Measurements from ENCODE around the gene PTP4A2. TPM values are rescaled to one million over a fixed set of nuclear protein-coding genes. Genes with fewer than 3 reads are reported as not detected.
A peak's percentile ranks its signal among the peaks of the same experiment; 100 is the strongest.

PTP4A2 gene
- total and polyA plus RNA-seq, 2 donors (not counting 1 experiment from before 2014, with no cell fraction given): 78.2 to 193 TPM

DNA sequence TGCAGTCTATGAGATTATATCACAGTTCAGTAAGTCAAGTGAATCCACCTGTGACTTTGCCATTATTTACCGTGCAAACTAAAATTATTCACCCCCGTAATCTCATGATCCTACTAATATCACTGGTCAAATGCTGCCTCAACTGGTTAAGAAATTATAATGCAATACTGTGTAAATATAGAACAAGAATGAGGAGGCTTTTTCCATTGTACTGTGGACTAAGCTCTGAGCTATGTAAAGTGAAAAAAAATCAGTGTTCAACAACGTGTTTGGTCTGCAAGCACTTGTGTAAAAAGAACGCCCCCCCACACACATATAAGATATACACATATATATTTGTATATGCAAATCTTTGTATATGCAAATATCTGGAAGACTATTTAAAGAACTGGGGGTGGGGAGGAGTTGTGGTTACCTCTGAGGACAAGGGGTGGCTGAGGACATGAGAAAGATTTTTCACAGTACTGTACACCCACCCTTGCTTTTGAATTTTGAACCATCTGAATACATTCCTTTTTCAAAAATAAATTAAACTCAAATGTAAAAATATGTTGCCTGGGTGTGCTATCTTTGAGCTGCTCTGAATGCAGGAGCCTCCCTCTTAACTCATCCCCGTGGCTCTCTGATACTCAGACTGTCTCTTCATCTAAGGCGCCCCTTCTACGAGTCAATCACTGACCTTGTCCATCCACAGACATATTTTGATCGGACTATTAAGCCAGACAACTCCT, 57.0 kb downstream of the PTP4A2 start:
- no peaks in the 10 kb centered on the region for H4K20me1 ChIP-seq (ENCODE audit: control insufficient read depth, insufficient read depth, low read length, poor library complexity, severe bottlenecking)
- peak overlapping the region; percentile 64 for H3K4me2 ChIP-seq (replicated peaks; ENCODE audit: low read depth, low read length, poor library complexity, severe bottlenecking)
- intact Hi-C loops (cut with micrococcal nuclease): loop anchor here (1.0 to 10.0 kb wide), 2 partner anchors 8 to 56 kb away; no protein-coding TSS in a partner anchor
- peak overlapping the region in 3 of 5 experiments; percentile 13 to 34 (median 20) for H3K4me3 ChIP-seq (ENCODE audit: control extremely low read depth in 1 of 5, extremely low read depth in 1 of 5, insufficient read depth in 1 of 5, low read depth in 2 of 5, low read length in 4 of 5)
- DNase-seq (peak; percentile 57), ATAC-seq (ENCODE audit: low read depth) (peak; percentile 61)
- H3K27ac ChIP-seq (ENCODE audit: low read length in 2 of 2): no peak overlapping the region
- no peaks in the 10 kb centered on the region for H3K79me2 ChIP-seq (ENCODE audit: control insufficient read depth, insufficient read depth, low read length)
- H3K27me3 ChIP-seq (replicated peaks in 1 of 4; ENCODE audit: control extremely low read depth in 1 of 4, control insufficient read depth in 3 of 4, insufficient read depth in 4 of 4, low read length in 3 of 4): no peaks in the 10 kb centered on the region
- Mint-ChIP-seq H3K4me3 (peak overlapping the region; percentile 68), H3K27ac (peak overlapping the region; percentile 33), H3K4me1 (peaks cover 43% of the 10 kb centered on the region), H3K9me3 (ENCODE audit: insufficient read depth) (peaks cover 2% of the 10 kb centered on the region), H3K27me3 (no peaks in the 10 kb centered on the region)
- peak overlapping the region; percentile 48 for H3K9ac ChIP-seq (ENCODE audit: low read length)
- TF ChIP-seq, protein P1, sequence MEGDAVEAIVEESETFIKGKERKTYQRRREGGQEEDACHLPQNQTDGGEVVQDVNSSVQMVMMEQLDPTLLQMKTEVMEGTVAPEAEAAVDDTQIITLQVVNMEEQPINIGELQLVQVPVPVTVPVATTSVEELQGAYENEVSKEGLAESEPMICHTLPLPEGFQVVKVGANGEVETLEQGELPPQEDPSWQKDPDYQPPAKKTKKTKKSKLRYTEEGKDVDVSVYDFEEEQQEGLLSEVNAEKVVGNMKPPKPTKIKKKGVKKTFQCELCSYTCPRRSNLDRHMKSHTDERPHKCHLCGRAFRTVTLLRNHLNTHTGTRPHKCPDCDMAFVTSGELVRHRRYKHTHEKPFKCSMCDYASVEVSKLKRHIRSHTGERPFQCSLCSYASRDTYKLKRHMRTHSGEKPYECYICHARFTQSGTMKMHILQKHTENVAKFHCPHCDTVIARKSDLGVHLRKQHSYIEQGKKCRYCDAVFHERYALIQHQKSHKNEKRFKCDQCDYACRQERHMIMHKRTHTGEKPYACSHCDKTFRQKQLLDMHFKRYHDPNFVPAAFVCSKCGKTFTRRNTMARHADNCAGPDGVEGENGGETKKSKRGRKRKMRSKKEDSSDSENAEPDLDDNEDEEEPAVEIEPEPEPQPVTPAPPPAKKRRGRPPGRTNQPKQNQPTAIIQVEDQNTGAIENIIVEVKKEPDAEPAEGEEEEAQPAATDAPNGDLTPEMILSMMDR (IDR thresholded peaks at IDR 0.05): no peak
- no peak for TF ChIP-seq EZH2 (IDR thresholded peaks at IDR 0.05; ENCODE audit: borderline replicate concordance, insufficient read depth, low read depth, low read length, poor library complexity, severe bottlenecking)
- CTCF ChIA-PET: interaction anchor here (1.1 to 2.0 kb wide), 3 partner anchors 83 to 832 kb away, joined by 3 to 4 read pairs (median 3); no protein-coding TSS in a partner anchor
- H3K4me1 ChIP-seq (ENCODE audit: control insufficient read depth in 2 of 2, insufficient read depth in 2 of 2, low read length in 2 of 2): peaks cover 37 to 48% of the 10 kb centered on the region in 2 donors
- H3K36me3 ChIP-seq (replicated peaks in 1 of 2; ENCODE audit: control extremely low read depth in 1 of 2, control insufficient read depth in 1 of 2, extremely low read depth in 1 of 2, insufficient read depth in 2 of 2, low read length in 1 of 2): no peaks in the 10 kb centered on the region
- POLR2A ChIA-PET: no interaction called here
- peak overlapping the region; percentile 21 for H2AFZ ChIP-seq (ENCODE audit: insufficient read depth, low read depth, low read length, poor library complexity, severe bottlenecking)
- no peaks in the 10 kb centered on the region for H3K9me3 ChIP-seq (ENCODE audit: control extremely low read depth in 1 of 3, control insufficient read depth in 2 of 3, insufficient read depth in 1 of 3, low read length in 2 of 3)
- WGBS (ENCODE audit: insufficient coverage): 65% methylated on average over 2 of the region's 8 CpGs
